ENCODE measurements around the gene SLCO3A1.

Gene SLCO3A1

GRCh38 chr15:91861223-91861622 is 7.7 kb downstream of the SLCO3A1 start:
- DNase-seq (ENCODE audit: low read depth): no peak

DNA sequence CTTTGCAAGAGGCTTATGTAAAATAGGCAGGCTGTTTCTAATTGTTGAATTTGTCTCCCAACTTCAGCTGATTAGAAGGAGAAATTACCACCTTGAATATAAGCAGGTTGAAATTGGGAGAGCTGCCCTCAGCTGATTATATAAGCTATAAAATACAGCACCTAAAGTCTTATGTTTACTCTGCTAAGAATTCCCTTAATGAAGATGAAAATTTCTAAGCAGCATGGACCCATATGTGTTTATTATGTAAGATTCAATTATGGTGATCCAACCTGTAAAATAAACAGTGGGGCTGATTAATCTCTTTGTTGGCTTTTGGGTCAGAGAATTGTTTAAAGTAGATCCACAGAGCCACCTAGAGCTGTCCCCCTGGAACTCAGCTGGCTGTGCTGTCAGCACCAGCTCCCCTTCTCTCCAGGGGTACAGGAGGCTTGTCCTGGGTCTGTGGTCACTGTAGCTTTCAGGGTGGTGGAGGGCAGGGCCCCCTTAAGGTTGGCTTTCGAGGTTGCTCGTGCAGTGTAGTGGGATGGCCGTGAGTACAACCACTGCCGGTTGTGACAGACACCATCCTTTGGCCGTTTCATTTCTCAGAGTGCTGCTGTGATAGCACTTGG is 9.5 kb downstream of the SLCO3A1 start:
- no peak for DNase-seq (ENCODE audit: low read depth)

GRCh38 chr15:91863621-91864255 is 10.2 kb downstream of the SLCO3A1 start:
- DNase-seq (ENCODE audit: low read depth): no peak

DNA sequence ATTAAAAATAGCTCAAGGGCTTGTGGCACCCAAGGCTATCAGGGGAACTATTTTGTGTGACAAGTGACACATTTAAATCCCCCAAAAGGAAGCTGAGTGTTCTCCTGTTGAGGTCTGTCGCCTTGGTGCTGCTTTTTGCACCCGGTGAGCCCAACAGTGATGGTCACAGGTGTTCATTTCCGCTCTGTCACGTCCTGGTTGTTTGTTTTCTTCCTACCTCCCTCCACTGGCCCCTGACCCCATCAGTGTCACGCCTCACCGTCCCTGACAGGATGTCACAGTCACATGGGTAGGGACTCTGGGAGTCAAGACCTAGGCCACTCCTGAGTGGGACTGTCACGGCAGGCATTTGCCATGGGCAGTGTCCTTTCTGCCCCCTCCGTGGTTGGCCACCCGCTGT is 11.2 kb downstream of the SLCO3A1 start:
- DNase-seq (ENCODE audit: low read depth): no peak

DNA sequence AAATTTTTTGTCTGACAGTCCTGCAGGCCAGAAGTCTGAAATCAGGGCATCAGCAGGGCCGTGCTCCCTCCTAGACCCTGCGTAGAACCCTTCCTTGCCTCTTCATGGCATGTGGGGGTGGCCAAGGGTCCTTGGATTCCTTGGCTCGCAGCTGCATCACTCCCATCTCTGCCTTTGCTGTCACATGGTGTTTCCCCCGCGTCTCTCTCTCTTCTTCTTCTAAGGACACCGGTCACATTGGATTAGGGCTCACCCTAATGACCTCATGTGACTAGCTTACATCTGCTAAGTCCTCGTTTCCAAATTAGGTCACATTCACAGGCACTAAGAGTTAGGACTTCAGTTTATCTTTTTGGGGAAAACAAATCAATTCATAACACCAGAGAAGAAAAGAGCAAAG is 12.0 kb downstream of the SLCO3A1 start:
- no peak for DNase-seq (ENCODE audit: low read depth)

- DNase-seq (ENCODE audit: low read depth): no peak
These were observed 12.4 kb downstream of the SLCO3A1 start for GRCh38 chr15:91865950-91866349.

GRCh38 chr15:91866371-91866905 is 12.9 kb downstream of the SLCO3A1 start:
- DNase-seq (ENCODE audit: low read depth): no peak

DNA sequence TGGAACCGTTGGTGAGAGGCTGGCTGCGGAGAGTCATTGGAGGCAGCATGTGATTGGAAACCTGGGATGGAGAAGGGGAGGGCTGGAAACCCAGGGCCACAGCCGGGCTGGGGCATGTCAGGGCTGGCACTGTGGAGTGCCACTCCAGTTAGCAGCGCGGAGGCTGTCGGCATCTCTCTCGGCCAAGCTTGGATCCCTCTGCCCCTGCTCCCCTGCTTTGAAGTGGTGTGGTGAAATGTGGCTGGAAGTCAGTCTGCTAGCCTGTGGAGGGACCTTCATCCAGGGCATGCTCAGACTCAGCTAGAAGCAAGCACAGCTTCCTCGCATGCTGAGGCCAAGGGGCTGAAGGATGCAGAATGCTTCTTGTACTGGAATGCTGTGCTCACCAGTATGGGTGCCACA is 13.5 kb downstream of the SLCO3A1 start:
- no peak for DNase-seq (ENCODE audit: low read depth)

DNA sequence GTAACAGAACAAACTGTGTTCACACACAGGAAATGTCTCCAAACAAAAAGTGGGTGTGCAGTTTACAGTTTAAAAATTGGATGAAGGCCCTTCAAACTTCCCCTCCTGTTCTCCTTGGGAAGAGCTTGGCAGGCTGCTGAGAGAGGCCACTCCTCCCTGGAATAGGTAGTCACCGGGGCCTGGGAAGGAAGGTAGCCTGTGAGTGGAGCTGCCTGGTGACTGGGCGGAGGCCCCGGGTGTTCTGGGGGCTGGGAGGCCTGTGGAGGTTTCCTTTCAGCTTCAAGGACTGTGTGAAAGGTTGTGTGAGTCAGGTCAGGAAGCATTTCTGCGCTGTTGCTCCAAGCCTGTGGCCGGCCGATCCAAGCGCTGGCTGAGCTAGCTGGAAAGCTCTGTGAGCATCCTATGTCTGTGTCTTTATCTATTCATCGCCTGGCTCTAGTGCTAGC is 14.1 kb downstream of the SLCO3A1 start:
- no peak for DNase-seq (ENCODE audit: low read depth)

- DNase-seq (ENCODE audit: low read depth): no peak
These were observed 17.5 kb downstream of the SLCO3A1 start for GRCh38 chr15:91870876-91871537.

GRCh38 chr15:91871837-91872236 is 18.3 kb downstream of the SLCO3A1 start:
- no peak for DNase-seq (ENCODE audit: low read depth)

DNA sequence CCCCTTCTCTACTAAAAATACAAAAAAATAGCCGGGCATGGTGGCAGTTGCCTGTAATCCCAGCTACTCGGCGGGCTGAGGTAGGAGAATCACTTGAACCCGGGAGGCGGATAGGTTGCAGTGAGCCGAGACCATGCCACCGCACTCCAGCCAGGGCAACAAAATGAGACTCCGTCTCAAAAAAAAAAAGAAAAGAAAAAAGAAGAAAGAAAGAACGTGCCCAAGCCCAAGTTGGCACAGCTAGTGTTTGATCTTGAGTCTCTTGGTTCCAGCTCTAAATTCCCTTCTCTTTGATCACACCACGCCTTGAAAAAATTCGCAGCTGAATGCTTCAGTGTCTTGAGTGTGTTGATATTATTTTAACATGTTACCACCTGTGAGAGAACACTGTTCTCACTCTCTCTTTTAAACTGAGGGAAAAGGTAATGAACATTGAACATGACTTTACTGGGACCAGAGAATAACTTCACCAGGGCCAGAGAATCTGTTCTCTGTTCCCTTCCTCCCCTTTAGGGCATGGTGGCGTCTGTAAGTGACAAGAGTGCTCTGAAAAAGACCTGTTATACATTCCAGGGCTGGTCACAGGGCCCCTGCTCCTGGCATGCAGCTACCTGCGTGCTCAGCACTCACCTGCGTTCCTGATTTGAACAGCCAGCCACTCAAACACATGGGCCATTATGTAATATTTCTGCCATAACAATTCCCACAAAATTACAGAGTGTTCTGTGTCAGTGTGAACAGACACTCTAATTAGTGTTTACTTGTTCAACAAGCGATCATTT is 19.0 kb downstream of the SLCO3A1 start:
- DNase-seq (ENCODE audit: low read depth): no peak

GRCh38 chr15:91873138-91873536 is 19.6 kb downstream of the SLCO3A1 start:
- DNase-seq (ENCODE audit: low read depth): no peak

DNA sequence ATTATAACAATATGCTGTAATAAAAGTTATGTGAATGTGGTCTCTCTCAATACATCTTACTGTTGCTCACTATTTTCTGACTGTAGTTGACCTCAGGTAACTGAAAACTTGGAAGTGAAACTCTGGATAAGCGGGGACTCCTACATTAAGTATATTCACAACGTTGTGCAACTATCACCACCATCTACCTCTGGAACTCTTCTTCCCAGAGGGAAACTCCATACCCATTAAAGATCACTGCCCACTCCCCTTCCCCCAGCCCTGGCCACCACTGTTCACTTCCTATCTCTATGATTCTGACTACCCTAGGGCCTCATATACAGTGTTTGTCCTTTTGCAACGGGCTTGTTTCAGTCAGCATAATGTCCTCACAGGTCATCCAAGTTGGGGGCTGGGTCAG is 20.7 kb downstream of the SLCO3A1 start:
- DNase-seq (ENCODE audit: low read depth): no peak

GRCh38 chr15:91874992-91875660 is 21.6 kb downstream of the SLCO3A1 start:
- no peak for DNase-seq (ENCODE audit: low read depth)

DNA sequence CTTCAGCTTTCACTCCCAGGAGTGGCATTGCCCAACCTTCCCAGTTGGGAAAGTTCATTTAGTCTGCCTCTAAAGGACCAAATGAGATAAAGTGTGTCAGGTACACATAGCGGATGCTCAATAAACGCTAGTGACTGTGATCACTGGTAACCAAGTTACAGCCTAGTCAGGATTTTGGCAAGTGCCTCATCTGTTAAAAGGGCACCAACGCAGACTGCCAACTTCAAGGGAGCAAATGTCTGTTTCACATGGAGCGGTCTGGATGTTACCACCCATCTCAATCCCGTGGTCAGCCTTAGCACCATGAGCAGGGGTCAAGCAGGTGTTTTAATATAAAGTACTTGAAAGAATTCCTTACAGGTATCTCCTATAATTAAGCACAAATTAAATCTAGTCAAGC is 22.7 kb downstream of the SLCO3A1 start:
- DNase-seq (ENCODE audit: low read depth): no peak

DNA sequence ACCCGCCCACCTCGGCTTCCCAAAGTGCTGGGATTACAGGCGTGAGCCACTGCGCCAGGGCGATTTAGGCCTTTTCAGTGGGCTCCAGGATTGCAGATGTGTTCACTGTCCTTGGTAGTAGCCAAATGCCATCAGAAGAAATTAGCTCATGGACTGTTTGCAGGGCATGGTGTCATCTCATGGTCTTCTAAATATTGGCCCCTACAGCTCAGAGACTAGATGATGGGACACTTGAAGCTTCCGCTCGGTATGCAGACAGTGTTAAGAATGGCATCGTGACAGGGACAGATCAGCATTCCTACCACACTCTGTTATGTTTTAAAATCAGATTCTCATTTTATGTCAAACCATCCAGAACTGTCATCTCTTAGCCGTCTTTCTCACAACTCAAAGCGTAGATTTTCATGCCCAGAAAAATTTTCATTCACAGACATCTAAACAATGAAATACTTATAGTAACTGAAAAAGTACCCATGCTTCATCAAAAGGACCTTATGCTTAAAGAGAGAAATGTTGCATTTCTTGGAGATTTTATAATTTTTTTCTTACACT is 24.9 kb downstream of the SLCO3A1 start:
- no peak for DNase-seq (ENCODE audit: low read depth)

DNA sequence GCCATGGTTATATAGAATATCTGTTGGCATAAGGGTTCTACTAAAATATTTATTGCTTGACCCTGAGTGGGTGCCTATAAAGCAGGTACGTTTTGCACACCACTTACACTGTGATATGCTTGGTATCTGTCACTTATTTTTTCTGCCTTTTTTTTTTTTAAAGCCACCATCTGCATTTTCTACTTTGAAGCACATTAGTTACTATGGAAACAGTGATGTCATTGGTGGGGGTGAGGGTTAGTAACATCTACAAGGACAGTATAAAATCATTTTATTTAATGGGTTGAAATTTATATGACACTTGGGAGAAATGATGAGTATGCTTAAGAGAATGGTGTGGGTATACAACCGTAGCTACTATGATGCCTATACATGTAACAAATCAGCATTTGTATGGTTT is 25.6 kb downstream of the SLCO3A1 start:
- no peak for DNase-seq (ENCODE audit: low read depth)

DNA sequence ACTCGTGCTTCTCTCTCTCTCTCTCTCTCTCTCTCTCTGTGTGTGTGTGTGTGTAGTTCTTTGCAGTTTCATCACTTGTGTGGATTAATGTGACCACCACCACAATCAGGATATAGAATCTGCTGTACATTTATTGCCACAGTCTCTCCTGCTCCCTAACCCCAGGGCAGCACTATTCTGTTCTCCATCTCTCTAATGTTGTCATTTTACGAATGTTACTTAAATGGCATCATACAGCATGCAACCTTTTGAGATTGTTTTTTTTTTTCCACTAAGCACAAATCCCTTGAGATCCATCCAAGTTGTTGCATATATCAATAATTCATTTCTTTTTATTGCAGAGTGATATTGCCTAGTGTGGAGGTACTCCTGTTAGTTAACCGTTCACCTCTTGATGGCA is 26.9 kb downstream of the SLCO3A1 start:
- no peak for DNase-seq (ENCODE audit: low read depth)

DNA sequence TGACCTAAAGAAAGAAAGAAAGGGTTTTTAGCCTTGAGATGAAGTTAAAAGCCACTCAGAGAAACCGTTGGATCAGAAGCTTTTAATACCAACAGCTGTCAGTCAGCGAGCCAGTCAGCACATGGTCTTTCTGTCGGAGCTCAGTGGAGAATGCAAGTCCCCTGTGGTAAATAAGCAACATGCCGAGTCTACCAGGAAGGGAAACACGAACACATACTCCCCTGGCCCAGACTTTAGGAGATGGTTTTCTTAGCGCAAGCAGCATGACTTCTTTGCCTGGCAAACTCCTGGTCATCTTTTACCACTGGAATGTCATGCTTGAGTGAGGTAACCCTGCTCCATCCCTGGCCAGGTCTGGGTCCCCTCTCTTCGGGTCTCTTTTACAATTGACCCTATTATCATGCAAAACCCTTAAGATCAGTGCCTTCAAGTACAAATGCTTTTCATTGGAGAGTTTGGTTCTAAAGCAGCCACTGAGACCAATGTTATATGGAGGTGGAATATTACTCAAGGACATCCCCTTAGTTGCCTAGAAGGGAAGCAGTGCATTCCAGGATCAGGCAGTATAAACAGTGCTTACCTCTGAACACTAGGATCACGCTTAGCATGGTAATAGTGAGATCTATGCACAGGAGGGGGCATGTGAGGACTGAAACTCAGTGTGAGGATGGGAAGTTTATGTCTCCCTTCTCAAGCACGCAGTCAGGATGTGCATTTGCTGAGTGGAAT is 28.2 kb downstream of the SLCO3A1 start:
- DNase-seq (ENCODE audit: low read depth): no peak
